DMS114 treated with DMSO at 0.1 percent for 48 hours (cell line): ENCODE results near the gene PCNX1.
"Not testable (repeated sequence)": the region's sequence is repeated elsewhere in the genome, so short reads cannot be mapped to it uniquely, and the experiment has no call there.

ENCODE experiments used
- DNase-seq: peaks from one replicate; lab custom pipeline; 2025; ENCODE audit not compliant: unreplicated experiment; lab: John Stamatoyannopoulos, UW

Gene PCNX1

GRCh38 chr14:70915415-70915814 lies 8.2 kb downstream of the PCNX1 start:
- no peak for DNase-seq

- no peak for DNase-seq
Observed at GRCh38 chr14:70916300-70916699, 9.0 kb downstream of the PCNX1 start.

GRCh38 chr14:70916799-70917198 lies 9.5 kb downstream of the PCNX1 start:
- no peak for DNase-seq

GRCh38 chr14:70917633-70918032 lies 10.4 kb downstream of the PCNX1 start:
- no peak for DNase-seq

DNA sequence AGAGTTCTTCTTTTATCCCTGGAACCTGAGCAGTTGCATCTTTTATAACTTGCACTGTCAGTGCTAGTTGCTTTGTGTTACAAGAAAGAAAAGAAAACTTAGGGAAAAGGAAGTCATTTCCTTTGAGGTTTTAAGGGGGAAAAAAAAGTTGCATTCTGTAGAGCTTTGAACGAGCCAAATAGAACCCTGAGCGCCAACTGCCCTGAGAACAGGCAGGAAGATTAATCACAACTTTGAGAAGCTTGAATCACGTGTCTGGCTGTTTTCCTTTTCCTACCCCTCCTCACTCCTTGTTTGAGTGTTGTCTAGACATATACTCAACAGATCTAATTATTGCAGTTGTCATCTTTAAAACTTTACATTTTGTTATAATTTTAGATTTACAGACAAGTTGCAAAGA lies 12.5 kb downstream of the PCNX1 start:
- DNase-seq = no peak

DNA sequence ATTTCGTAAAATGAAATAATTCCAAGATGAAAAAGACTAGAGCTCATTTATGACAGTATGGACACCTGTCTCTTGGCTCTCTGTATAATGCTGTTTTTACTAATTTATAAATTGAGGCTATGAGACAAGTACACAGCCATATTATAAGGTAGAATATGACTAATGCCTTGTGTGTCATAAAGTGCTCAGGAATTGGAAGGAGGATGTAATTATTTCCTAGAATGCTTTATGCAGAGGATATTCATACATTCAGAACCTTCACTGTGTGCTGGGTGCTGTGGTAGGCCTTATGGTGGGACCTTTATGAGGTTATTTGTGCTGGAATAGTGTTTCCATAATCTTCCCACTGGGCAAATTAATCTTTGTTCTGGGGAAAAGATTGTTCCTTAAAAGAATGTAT lies 13.3 kb downstream of the PCNX1 start:
- DNase-seq = no peak

DNA sequence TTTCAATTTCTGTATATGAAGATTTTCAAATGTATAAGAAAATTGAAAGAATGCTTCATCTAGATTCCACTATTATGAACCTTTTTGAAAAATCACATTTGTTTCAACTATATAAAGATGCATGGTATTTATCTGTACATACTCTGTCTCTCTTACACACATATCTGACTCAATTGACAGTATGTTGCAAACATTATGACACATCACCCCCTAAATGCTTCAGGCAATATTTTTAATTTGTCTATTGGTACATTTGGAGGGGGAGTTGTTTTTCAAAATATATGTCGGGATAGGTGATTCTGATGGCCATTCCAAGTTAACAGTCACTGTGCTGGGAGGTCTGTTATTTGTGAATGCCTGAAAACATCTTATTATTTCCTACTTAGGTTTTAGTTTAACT lies 14.4 kb downstream of the PCNX1 start:
- DNase-seq = no peak

DNA sequence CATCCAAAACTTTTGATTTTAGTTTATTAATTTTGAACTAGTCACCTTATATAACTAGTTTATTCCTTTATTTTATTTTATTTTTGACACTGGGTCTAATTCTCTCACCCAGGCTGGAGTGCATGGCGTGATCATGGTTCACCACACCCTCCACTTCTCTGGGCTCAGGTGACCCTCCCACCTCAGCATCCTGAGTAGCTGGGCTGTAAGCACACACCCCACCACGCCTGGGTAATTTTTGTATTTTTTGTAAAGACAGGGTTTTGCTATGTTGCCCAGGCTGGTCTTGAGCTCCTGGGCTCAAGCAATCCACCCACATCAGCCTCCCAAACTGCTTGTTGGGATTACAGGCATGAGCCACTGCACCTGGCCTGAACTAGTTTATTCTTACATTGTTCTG lies 17.3 kb downstream of the PCNX1 start:
- no peak for DNase-seq

DNA sequence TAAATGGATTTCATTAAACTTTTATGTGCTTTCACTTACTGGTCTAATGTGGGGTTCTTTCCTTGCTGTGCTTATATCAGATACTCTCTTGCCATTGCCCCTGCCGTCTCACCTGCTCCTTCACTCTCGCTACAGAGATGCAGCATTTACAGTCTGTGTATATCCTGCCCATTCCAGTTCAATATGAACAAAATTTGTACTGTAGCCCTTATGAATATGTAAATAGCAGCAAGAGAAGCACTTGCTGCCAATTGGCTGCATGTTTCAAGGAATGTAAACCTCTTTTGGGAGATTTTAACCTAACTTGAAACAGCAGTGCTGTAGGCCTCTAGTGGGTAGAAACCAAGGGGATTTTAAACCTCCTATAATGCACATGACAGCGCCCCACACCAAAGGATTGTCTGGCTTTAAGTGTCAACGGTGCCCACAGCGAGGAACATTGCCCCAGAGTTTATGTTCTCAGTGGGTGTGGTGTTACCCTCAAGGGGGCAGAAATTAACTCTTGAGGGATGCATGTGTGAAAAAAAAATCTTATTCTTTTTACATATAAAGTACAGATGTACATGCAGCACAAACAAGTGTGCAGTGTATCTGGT lies 19.1 kb downstream of the PCNX1 start:
- DNase-seq = no peak

- DNase-seq = no peak
Observed at GRCh38 chr14:70931008-70931407, 23.7 kb downstream of the PCNX1 start.

DNA sequence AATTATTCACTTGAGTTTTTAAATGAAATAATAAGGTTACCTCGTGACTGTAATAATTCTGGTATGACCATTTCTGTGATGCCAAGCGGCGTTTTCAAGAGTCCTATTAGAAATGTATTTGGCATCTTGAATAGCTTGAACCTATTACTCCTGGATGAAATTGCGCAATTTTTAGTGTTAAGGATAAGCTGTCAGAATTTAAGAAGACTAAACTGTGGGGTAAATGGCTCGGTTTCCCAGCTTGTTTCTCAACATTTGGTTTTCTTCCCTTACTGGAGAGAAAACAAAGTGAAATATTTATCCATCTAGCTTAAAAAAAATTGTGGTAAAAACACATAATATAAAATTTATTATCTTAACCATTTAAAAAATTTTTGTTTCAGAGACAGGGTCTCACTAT lies 26.8 kb downstream of the PCNX1 start:
- no peak for DNase-seq

DNA sequence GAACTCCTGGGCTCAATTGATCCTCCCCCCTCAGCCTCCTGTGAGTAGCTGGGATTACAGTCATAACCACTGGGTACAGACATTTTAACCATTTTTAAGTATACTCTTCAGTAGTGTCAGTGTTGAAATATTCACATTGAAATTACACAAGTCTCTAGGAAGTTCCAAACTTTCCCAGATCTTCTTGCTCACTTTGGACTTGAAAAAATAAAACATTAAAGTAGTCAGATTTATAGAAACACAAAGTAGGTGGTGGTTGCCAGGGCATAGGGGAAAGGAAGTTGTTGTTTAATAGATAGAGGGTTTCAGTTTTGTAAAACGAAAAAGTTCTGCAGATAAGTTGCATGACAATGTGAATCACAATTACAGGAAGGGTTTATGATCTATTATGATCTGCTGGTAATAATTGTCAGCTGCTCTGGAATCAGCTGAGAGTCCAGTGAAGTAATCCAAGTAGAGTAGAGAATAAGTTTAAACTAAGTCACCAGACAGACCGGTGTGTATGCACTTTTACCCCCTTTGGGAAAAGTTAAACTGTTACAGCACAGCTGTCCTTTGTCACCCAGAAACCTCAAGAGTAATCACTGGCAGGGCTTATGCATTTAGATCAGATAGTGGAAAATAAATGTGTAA lies 27.4 kb downstream of the PCNX1 start:
- no peak for DNase-seq

DNA sequence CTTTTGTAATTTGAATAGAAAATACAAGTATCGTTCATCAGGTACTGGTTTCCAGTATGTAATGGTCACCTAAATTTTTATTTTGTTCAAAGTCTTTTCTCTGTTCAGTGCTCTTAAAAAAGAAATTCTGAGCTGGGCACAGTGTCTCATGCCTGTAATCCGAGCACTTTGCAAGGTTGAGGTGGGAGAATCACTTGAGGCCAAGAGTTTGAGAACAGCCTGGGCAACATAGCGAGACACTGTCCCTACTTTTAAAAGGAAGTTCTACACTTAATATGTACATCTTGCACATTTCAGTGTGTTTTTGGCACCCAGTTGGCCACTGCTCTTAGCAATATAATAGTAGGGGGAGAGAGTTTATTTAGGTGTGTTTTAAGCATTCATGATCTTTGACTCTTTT lies 27.9 kb downstream of the PCNX1 start:
- no peak for DNase-seq

DNA sequence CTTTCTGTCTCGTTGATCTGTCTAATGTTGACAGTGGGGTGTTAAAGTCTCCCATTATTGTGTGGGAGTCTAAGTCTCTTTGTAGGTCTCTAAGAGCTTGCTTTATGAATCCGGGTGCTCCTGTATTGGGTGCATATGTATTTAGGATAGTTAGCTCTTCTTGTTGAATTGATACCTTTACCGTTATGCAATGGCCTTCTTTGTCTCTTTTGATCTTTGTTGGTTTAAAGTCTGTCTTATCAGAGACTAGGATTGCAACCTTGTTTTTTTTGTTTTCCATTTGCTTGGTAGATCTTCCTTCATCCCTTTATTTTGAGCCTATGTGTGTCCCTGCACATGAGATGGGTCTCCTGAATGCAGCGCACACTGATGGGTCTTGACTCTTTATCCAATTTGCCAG lies 32.4 kb downstream of the PCNX1 start:
- DNase-seq = not testable (repeated sequence)

- DNase-seq = not testable (repeated sequence)
Observed at GRCh38 chr14:70941637-70942341, 34.5 kb downstream of the PCNX1 start.

GRCh38 chr14:70942342-70942706 lies 35.1 kb downstream of the PCNX1 start:
- no peak for DNase-seq

- not testable (repeated sequence) for DNase-seq
Observed at GRCh38 chr14:70942721-70943120, 35.5 kb downstream of the PCNX1 start.

DNA sequence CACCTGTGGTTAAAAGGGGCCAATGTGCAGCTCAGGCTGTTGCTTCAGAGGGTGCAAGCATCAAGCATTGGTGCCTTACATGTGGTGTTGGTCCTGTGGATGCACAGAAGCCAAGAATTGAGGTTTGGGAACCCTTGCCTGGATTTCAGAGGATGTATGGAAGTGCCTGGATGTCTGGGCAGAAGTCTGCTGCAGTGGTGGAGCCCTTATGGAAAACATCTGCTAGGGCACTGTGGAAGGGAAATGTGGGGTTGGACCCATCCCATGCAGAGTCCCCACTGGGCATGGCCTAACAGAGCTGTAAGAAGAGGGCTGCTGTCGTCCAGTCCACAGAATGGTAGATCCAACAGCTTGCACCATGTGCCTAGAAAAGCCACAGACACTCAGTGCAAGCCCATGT lies 36.6 kb downstream of the PCNX1 start:
- no peak for DNase-seq

GRCh38 chr14:70947739-70948138 lies 40.5 kb downstream of the PCNX1 start:
- DNase-seq = no peak

- no peak for DNase-seq
Observed at GRCh38 chr14:70952485-70952884, 45.2 kb downstream of the PCNX1 start.

DNA sequence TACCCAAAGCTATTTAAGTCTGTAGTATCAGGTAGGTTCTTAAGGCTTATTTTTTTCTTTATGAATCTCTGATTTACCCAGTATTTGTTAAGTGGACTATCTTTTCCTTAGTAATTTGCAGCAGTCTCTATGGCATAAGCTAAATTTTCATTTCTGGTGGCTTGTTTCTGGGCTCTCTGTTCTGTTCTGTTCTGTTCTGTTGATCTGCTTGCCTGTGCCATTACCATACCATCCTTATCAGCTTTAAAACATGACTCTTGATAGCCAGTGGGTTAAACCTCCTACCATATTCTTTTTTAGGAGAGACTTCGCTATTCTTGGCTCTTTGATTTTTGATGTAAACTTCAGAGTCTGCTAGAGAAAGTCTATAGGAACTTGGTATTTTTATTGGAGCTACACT lies 46.8 kb downstream of the PCNX1 start:
- DNase-seq = no peak
